GM12865 (cell line): ENCODE data around the gene HMGCLL1.
A peak's percentile ranks its signal among the peaks of the same experiment; 100 is the strongest.

Experiments
- DNase-seq: peaks from one replicate; pipeline ENCODE4 v3.0.0; 2010; ENCODE audit warnings: low read depth
- H3K4me3 ChIP-seq: 2 replicates; pipeline ENCODE4 v1.5.1; 2011; ENCODE audit warnings: mild to moderate bottlenecking, low read depth, low read length, control low read depth
- CTCF ChIP-seq: IDR thresholded peaks from 2 replicates; pipeline ENCODE4 v1.5.1; 2011; ENCODE audit warnings: low read length, control low read depth, low read depth, inconsistent platforms; ENCODE audit not compliant: insufficient read depth; ENCODE audit errors: missing control alignments

Gene HMGCLL1

GRCh38 chr6:55492259-55492658 is 86.7 kb downstream of the HMGCLL1 start:
- DNase-seq = no peak
- TF ChIP-seq CTCF = no peak
- no peak overlapping the region for H3K4me3 ChIP-seq

DNA sequence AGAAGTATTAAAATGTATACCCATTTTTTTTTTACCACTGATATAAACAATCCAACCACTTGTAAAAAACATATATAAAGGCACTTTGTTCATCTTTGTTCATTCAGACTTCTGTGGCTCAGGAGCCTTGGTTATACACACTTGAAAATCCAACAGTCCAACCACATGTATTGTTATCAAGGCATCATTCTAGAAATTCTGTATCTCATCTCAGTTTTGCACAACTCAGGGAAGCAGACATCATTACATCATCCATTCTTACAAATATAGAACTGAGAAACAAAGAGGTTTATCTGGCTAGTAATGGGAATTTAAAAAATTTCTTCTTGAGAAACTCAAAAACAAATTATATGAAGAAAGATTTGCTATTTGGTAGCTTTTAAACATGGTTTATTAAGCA is 88.1 kb downstream of the HMGCLL1 start:
- no peak for DNase-seq
- no peak for TF ChIP-seq CTCF
- no peak overlapping the region for H3K4me3 ChIP-seq

GRCh38 chr6:55474382-55474781 is 104.6 kb downstream of the HMGCLL1 start:
- no peak for DNase-seq
- H3K4me3 ChIP-seq = no peak overlapping the region
- TF ChIP-seq CTCF = no peak

DNA sequence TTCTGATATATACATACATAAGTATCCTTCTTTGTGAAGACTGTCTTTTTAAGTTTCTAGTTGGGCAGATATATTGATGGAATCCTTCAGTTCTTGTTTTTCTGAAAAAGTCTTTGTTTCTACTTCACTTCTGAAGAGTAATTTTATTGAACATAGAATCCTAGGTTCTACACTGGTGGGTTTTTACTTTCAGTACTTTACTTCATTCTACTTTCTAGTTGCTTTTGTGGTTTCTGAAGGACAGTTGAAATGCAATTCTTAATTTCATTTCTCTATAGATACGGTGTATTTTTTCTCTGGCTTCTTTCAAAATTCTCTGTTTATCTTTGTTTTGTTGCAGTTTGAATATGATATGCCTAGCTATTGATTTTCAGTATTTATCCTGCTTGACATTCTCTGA is 105.3 kb downstream of the HMGCLL1 start:
- no peak overlapping the region for H3K4me3 ChIP-seq
- no peak for TF ChIP-seq CTCF
- no peak for DNase-seq

GRCh38 chr6:55469951-55470366 is 109.0 kb downstream of the HMGCLL1 start:
- peak; percentile 2 for DNase-seq
- no peak overlapping the region for H3K4me3 ChIP-seq
- no peak for TF ChIP-seq CTCF

DNA sequence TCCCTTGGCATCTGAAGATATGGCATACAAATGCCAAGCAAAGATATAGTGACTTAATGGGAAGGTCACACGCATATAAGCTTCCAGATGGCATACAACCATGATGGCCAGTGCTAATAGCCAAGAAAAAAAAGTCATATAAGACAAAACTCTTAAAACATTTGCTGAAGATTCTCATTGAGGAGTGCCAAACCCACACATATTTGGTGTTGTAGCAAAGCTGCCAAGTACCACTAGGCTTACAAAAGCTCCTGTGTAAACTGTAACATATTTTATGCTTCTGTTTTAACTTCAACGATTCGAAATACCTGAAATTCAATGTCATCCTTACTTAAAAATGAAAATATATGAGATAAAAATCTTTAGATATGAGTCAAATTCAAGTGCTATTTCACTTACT is 123.0 kb downstream of the HMGCLL1 start:
- DNase-seq = no peak
- no peak for TF ChIP-seq CTCF
- H3K4me3 ChIP-seq = no peak overlapping the region

GRCh38 chr6:55450005-55450404 is 129.0 kb downstream of the HMGCLL1 start:
- no peak for DNase-seq
- no peak overlapping the region for H3K4me3 ChIP-seq
- TF ChIP-seq CTCF = no peak
